HepG2 (cell line): ENCODE data around the gene CD58. TPM values are rescaled to one million over a fixed set of nuclear protein-coding genes. Genes with fewer than 3 reads are reported as not detected.

Experiments used
- ATAC-seq: fragments of 200-7000 bp; cut with Tn5 transposase; 3 replicates; pipeline ENCODE4 v1.9.1; 2020; ENCODE audit warnings: mild to moderate bottlenecking, moderate library complexity
- BruUV-seq: library from RNA; stranded (reverse); fragments of 400-500 nt; replicated peaks from 2 replicates; lab custom pipeline; 2021; lab: Mats Ljungman, UMichigan
- CTCF ChIA-PET: fragments of 300-600 bp; formaldehyde crosslinking; extraction: SDS; loops from one replicate; lab custom pipeline; 2021; ENCODE audit warnings: low total read pairs, inconsistent platforms, low intra/inter-chr PET ratio; lab: Yijun Ruan, JAX
- POLR2A ChIA-PET: fragments of 350-600 bp; sonication (Branson Sonifier 250); formaldehyde crosslinking; loops from one replicate; lab custom pipeline; 2020; ENCODE audit warnings: antibody characterized with exemption, inconsistent platforms; lab: Yijun Ruan, JAX
- DNase-seq: peaks from one replicate; pipeline ENCODE4 v3.0.0-alpha.2; 2015; ENCODE audit warnings: low spot score
- FAIRE-seq: peaks from 3 replicates; lab custom pipeline; 2011; peaks lifted over from hg19 to GRCh38; lab: Jason Lieb, UNC
- H2AFZ ChIP-seq: one replicate; pipeline ENCODE4 v1.6.1; 2011; ENCODE audit warnings: low read length, inconsistent platforms
- H3K27ac ChIP-seq: fragments of 300-600 bp; 3 replicates; pipeline ENCODE4 v1.8.0; 2011; ENCODE audit warnings: mixed run types, mild to moderate bottlenecking, mixed read lengths, low read length, inconsistent platforms; ENCODE audit not compliant: insufficient read depth; ENCODE audit errors: extremely low read length
- H3K27me3 ChIP-seq, 2 experiments: fragments of 200-600 bp in 1 of 2; 2 replicates in 1 of 2; 3 replicates in 1 of 2; pipeline versions ENCODE4 v1.6.0 to v1.8.0; 2011; ENCODE audit warnings: low read length in 2 of 2, mild to moderate bottlenecking in 2 of 2, moderate library complexity in 2 of 2, inconsistent platforms in 1 of 2; ENCODE audit not compliant: insufficient read depth in 2 of 2, control insufficient read depth in 1 of 2
- H3K36me3 ChIP-seq, 2 experiments: fragments of 200-600 bp in 1 of 2; replicated peaks in 1 of 2; 2 replicates in 1 of 2; 3 replicates in 1 of 2; pipeline versions ENCODE4 v1.5.1 to v1.8.0; 2011; ENCODE audit warnings: low read length in 2 of 2, inconsistent platforms in 1 of 2; ENCODE audit not compliant: insufficient read depth in 2 of 2, control insufficient read depth in 1 of 2
- H3K4me1 ChIP-seq: 2 replicates; pipeline ENCODE4 v1.5.1; 2012; ENCODE audit warnings: low read length, inconsistent platforms; ENCODE audit not compliant: insufficient read depth
- H3K4me2 ChIP-seq: 2 replicates; pipeline ENCODE4 v1.6.0; 2011; ENCODE audit warnings: low read depth, low read length, inconsistent platforms
- H3K4me3 ChIP-seq, 3 experiments: fragments of 200-600 bp in 1 of 3; sonication (generic), shearing (Covaris generic) in 1 of 3; replicated peaks in 1 of 3; 2 replicates each; pipeline ENCODE4 v1.5.1; 2011 to 2016; ENCODE audit warnings: low read length in 3 of 3, inconsistent platforms in 2 of 3, low read depth in 2 of 3, mild to moderate bottlenecking in 2 of 3, control low read depth in 1 of 3, mixed read lengths in 1 of 3; ENCODE audit not compliant: insufficient read depth in 1 of 3
- H3K79me2 ChIP-seq: one replicate; pipeline ENCODE4 v1.6.1; 2011; ENCODE audit warnings: low read length, inconsistent platforms; ENCODE audit not compliant: insufficient read depth
- H3K9ac ChIP-seq: 2 replicates; pipeline ENCODE4 v1.6.0; 2011; ENCODE audit warnings: mild to moderate bottlenecking, low read depth, low read length, inconsistent platforms; ENCODE audit not compliant: insufficient read depth
- H3K9me3 ChIP-seq: 2 replicates; pipeline ENCODE4 v1.5.1; 2012; ENCODE audit warnings: mild to moderate bottlenecking, low read length
- H4K20me1 ChIP-seq: 2 replicates; pipeline ENCODE4 v1.6.0; 2011; ENCODE audit warnings: inconsistent platforms, mild to moderate bottlenecking, low read length, moderate library complexity; ENCODE audit not compliant: insufficient read depth
- FLYWCH1 ChIP-seq: sonication (generic); formaldehyde crosslinking; IDR thresholded peaks from 2 replicates; pipeline ENCODE4 v1.8.1; 2023; ENCODE audit warnings: mild to moderate bottlenecking, missing genetic modification reagents
- RFX3 ChIP-seq: IDR thresholded peaks from 2 replicates; pipeline ENCODE4 v1.6.1; 2016; ENCODE audit warnings: missing biosample characterization, missing genetic modification reagents
- TBP ChIP-seq: sonication (generic); formaldehyde crosslinking; IDR thresholded peaks from 2 replicates; pipeline ENCODE4 v1.5.0; 2020; ENCODE audit warnings: missing genetic modification reagents
- ZNF224 ChIP-seq: sonication (generic); formaldehyde crosslinking; IDR thresholded peaks from 2 replicates; pipeline ENCODE4 v1.5.0; 2020; ENCODE audit warnings: mild to moderate bottlenecking, missing genetic modification reagents
- WGBS: methylation state at CpG from one replicate; pipeline ENCODE4 v1.1.6; 2017; ENCODE audit warnings: low lambda C conversion rate; 5-methylcytosine and 5-hydroxymethylcytosine counted together
- in situ Hi-C: cut with HindIII; loops from 2 replicates; pipeline ENCODE4 v1.10.0; 2017; ENCODE audit warnings: low pct_unique_long_range_greater_than_20kb; ENCODE audit not compliant: extremely low pct_ligation_motif_present
- intact Hi-C: fragments of 100-400 bp; cut with micrococcal nuclease; formaldehyde crosslinking; loops from one replicate; pipeline ENCODE4 v1.10.0; 2022; ENCODE audit not compliant: unreplicated experiment
- polyA plus RNA-seq, 8 experiments: library from polyadenylated mRNA; depleted of rRNA in 3 of 8; stranded (reverse) in 7 of 8; unstranded in 1 of 8; fragments of >200 nt; fragmentation: Illumina TruSeq in 4 of 8; extraction: Trizol in 4 of 8; gene quantifications; 2 replicates each; pipeline versions ENCODE4 v1.2.1 to v1.2.3, GENCODE V29; 2011 to 2016; ENCODE audit warnings: low read depth in 4 of 8, missing spikeins in 1 of 8, mixed read lengths in 1 of 8; ENCODE audit not compliant: insufficient read depth in 1 of 8
- total RNA-seq, 5 experiments: library from RNA; depleted of rRNA; stranded (reverse); fragments of >200 nt; fragmentation: Illumina TruSeq; extraction: Trizol; gene quantifications; 2 replicates each; pipeline ENCODE4 v1.2.3, GENCODE V29; 2016; ENCODE audit warnings: low read depth in 1 of 5
- TF ChIP-seq, protein P1 (sequence below): sonication (generic); formaldehyde crosslinking; IDR thresholded peaks from 2 replicates; pipeline ENCODE4 v1.4.0; 2020; ENCODE audit warnings: mild to moderate bottlenecking, missing genetic modification reagents
- TF ChIP-seq, protein P2 (sequence below): sonication (generic); formaldehyde crosslinking; IDR thresholded peaks from 2 replicates; pipeline ENCODE4 v1.4.0; 2020; ENCODE audit warnings: mild to moderate bottlenecking, missing genetic modification reagents
- TF ChIP-seq, protein P3 (sequence below): sonication (generic); formaldehyde crosslinking; IDR thresholded peaks from 2 replicates; pipeline ENCODE4 v1.4.0; 2020; ENCODE audit warnings: mild to moderate bottlenecking, missing genetic modification reagents
- TF ChIP-seq, protein P4 (sequence below): sonication (generic); formaldehyde crosslinking; conservative IDR thresholded peaks from 2 replicates; pipeline ENCODE4 v1.8.0; 2022; ENCODE audit warnings: missing genetic modification reagents

CD58 gene
- total and polyA plus RNA-seq, 2 of the 13 experiments (the other 11 are each of a cell fraction or from before 2014, with no cell fraction given) = 9.4 to 13.5 TPM

DNA sequence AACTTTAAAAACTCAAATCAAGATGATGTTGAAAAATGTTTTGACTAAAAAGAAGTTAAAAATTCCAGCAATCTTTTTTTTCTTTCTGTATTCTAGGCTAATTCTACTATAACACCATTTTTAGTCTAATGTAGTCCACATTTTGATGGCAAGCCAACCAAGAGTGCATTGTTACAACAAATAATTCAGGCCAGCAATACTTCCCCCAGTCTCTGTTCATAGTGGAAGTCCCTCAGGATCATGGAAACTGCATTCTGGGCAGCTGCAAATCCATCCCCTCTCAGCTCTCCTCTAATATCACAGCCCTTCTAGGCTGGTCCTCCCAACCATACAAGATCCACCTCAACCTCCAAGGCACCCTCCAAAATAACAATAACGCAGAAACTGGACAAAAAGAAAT, 7.8 kb upstream of the CD58 start (continued):
- TF ChIP-seq, protein P1, sequence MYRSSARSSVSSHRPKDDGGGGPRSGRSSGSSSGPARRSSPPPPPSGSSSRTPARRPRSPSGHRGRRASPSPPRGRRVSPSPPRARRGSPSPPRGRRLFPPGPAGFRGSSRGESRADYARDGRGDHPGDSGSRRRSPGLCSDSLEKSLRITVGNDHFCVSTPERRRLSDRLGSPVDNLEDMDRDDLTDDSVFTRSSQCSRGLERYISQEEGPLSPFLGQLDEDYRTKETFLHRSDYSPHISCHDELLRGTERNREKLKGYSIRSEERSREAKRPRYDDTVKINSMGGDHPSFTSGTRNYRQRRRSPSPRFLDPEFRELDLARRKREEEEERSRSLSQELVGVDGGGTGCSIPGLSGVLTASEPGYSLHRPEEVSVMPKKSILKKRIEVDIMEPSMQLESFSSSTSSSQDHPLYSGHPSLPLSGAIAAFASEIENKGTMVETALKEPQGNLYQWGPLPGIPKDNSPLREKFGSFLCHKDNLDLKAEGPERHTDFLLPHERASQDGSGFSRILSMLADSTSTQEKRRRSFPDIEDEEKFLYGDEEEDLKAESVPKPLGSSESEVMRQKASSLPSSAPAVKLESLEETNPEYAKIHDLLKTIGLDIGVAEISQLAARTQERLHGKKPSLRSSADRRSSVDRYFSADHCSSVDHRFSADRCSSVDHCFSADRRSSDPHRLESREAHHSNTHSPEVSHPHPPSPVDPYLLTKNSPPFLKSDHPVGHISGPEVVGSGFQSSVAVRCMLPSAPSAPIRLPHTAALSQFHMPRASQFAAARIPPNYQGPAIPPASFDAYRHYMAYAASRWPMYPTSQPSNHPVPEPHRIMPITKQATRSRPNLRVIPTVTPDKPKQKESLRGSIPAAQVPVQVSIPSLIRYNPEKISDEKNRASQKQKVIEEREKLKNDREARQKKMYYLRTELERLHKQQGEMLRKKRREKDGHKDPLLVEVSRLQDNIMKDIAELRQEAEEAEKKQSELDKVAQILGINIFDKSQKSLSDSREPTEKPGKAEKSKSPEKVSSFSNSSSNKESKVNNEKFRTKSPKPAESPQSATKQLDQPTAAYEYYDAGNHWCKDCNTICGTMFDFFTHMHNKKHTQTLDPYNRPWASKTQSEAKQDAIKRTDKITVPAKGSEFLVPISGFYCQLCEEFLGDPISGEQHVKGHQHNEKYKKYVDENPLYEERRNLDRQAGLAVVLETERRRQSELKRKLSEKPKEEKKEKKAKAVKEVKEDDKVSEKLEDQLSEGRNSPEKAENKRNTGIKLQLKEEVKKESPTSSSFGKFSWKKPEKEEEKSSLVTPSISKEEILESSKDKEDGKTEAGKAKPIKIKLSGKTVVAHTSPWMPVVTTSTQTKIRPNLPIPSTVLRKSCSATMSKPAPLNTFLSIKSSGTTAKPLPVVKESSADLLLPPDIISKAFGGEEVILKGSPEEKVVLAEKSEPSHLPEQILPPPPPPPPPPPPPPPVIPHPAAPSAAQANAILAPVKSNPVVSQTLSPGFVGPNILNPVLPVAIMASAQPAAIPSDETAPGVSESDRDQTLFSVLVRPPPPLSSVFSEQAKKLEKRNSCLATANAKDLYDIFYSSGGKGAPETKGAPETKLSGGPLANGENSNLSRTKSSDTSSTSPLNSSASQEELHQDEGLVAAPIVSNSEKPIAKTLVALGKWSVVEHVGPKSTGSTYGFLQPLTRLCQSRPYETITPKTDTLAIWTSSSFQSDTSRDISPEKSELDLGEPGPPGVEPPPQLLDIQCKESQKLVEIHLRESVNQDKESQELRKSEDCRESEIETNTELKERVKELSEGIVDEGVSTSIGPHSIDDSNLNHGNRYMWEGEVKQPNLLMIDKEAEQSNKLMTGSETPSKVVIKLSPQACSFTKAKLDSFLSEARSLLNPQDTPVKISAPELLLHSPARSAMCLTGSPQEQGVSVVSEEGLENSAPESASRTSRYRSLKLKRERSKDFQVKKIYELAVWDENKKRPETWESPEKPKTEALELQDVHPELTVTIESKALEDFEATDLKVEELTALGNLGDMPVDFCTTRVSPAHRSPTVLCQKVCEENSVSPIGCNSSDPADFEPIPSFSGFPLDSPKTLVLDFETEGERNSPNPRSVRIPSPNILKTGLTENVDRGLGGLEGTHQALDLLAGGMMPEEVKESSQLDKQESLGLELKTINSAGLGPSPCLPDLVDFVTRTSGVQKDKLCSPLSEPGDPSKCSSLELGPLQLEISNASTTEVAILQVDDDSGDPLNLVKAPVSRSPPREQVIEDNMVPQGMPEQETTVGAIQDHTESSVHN (CRISPR knock-in tag) = no peak
- TF ChIP-seq TBP (CRISPR knock-in tag) = no peak

DNA sequence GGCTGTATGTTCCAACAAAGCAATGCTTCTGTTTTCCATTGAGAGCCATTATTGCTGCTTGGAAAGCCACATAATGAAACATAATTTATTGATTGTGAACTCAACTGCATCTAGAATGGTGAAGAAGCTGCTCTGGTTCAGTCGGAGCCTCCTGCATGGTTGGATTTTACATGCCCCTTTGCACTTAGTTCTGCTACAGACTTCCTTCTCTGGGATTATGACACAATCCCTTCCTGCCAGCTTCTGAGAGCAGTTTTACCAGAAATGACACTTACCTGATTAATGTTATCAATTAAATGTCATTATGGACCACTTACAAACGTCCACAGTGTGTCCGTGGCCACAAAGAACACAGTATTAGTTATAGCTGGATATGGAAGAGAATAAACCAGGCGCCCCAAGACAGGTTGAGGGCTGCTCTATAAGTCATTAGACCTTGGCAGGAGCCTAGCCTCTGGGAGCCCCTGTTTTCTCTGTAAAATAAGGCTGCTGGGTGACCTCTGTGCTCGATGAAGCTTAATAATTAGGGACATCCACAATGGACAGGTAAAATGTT, 7.0 kb upstream of the CD58 start:
- H4K20me1 ChIP-seq = no peaks in the 10 kb centered on the region
- in situ Hi-C loops (no loop called here), intact Hi-C loops (loop anchor here (10.0 kb wide), 2 partner anchors 97 to 237 kb away; no protein-coding TSS in a partner anchor)
- peaks cover 0 to 3% of the 10 kb centered on the region in 2 experiments; a peak in 1 of 5 replicates for H3K27me3 ChIP-seq
- H3K27ac ChIP-seq = no peak overlapping the region
- no peak for DNase-seq
- no peaks in the 10 kb centered on the region for H3K4me1 ChIP-seq
- no peak for ATAC-seq
- H3K9me3 ChIP-seq = no peaks in the 10 kb centered on the region
- no TSS peak for BruUV-seq
- no peak overlapping the region for H3K4me2 ChIP-seq
- WGBS = 55% methylated on average over 4 of the region's 5 CpGs
- CTCF ChIA-PET = no interaction called here
- no peaks in the 10 kb centered on the region for H3K36me3 ChIP-seq
- POLR2A ChIA-PET = no interaction called here
- no peaks in the 10 kb centered on the region for H3K79me2 ChIP-seq
- H2AFZ ChIP-seq = no peak overlapping the region
- no peak for FAIRE-seq
- H3K9ac ChIP-seq = no peak overlapping the region
- no peak overlapping the region for H3K4me3 ChIP-seq
- TF ChIP-seq, protein P2, sequence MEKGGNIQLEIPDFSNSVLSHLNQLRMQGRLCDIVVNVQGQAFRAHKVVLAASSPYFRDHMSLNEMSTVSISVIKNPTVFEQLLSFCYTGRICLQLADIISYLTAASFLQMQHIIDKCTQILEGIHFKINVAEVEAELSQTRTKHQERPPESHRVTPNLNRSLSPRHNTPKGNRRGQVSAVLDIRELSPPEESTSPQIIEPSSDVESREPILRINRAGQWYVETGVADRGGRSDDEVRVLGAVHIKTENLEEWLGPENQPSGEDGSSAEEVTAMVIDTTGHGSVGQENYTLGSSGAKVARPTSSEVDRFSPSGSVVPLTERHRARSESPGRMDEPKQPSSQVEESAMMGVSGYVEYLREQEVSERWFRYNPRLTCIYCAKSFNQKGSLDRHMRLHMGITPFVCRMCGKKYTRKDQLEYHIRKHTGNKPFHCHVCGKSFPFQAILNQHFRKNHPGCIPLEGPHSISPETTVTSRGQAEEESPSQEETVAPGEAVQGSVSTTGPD (CRISPR knock-in tag) = no peak
- TF ChIP-seq FLYWCH1 (CRISPR knock-in tag) = no peak
- no peak for TF ChIP-seq RFX3
- TF ChIP-seq, protein P3, sequence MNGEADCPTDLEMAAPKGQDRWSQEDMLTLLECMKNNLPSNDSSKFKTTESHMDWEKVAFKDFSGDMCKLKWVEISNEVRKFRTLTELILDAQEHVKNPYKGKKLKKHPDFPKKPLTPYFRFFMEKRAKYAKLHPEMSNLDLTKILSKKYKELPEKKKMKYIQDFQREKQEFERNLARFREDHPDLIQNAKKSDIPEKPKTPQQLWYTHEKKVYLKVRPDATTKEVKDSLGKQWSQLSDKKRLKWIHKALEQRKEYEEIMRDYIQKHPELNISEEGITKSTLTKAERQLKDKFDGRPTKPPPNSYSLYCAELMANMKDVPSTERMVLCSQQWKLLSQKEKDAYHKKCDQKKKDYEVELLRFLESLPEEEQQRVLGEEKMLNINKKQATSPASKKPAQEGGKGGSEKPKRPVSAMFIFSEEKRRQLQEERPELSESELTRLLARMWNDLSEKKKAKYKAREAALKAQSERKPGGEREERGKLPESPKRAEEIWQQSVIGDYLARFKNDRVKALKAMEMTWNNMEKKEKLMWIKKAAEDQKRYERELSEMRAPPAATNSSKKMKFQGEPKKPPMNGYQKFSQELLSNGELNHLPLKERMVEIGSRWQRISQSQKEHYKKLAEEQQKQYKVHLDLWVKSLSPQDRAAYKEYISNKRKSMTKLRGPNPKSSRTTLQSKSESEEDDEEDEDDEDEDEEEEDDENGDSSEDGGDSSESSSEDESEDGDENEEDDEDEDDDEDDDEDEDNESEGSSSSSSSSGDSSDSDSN = no peak
- TF ChIP-seq, protein P4, sequence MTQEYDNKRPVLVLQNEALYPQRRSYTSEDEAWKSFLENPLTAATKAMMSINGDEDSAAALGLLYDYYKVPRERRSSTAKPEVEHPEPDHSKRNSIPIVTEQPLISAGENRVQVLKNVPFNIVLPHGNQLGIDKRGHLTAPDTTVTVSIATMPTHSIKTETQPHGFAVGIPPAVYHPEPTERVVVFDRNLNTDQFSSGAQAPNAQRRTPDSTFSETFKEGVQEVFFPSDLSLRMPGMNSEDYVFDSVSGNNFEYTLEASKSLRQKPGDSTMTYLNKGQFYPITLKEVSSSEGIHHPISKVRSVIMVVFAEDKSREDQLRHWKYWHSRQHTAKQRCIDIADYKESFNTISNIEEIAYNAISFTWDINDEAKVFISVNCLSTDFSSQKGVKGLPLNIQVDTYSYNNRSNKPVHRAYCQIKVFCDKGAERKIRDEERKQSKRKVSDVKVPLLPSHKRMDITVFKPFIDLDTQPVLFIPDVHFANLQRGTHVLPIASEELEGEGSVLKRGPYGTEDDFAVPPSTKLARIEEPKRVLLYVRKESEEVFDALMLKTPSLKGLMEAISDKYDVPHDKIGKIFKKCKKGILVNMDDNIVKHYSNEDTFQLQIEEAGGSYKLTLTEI = no peak
- no peak for TF ChIP-seq ZNF224 (CRISPR knock-in tag)
